ENCODE results near the gene MRPL10.

DNA sequence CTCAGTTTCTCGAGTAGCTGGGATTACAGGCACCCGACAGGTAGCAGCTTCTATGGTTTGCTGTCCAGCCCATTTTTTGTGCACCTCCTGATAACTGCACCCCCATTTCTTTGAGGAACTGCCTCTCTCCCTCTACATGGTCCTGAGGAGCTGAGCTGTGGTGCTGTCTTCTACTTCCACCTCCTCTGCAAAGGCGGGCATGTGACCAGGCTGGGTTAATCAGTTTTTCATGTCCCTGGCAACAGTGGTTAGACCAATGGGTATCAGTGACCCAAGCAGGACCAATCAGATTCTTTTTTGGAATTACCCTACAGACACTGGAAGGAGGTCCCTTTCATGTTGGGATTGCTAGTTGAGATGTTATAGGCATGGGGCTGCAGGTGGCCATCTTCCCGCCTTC, 57.0 kb downstream of the MRPL10 start:
- TF ChIP-seq CTCF (IDR thresholded peaks at IDR 0.05) (no peak), POLR2A (IDR thresholded peaks at IDR 0.05) (no peak)

All from gastroesophageal sphincter (tissue), 3 donors.